HG03439 (cell line): Measurements from ENCODE around the gene SYN1.
"Not testable (repeated sequence)": the region's sequence is repeated elsewhere in the genome, so short reads cannot be mapped to it uniquely, and the experiment has no call there.

Source experiments
- ATAC-seq: cut with Tn5 transposase; IDR thresholded peaks from one replicate; pipeline ENCODE4 v1.9.1; 2021; ENCODE audit warnings: mild to moderate bottlenecking, moderate library complexity; ENCODE audit not compliant: unreplicated experiment

SYN1 gene

DNA sequence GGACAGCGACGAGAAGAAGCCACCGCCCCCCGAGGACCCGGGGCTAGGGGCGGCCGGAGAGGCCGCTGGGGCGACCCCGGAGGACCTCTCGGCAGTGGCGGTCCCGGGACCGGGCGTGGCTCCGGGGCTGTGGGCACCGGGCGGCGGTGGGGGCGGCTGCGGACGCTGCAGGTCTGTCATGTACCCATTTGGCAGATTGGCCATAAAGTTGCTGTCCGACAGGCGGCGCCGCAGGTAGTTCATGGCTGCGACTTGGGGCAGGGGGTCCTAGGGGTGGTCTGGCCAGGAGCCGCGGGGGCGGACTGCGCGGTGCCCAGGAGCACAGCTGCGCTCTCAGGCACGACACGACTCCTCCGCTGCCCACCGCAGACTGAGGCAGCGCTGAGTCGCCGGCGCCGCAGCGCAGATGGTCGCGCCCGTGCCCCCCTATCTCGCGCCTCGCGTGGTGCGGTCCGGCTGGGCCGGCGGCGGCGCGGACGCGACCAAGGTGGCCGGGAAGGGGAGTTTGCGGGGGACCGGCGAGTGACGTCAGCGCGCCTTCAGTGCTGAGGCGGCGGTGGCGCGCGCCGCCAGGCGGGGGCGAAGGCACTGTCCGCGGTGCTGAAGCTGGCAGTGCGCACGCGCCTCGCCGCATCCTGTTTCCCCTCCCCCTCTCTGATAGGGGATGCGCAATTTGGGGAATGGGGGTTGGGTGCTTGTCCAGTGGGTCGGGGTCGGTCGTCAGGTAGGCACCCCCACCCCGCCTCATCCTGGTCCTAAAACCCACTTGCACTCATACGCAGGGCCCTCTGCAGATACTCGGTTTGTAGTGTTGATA lies at the start of gene SYN1:
SYN1 (minus strand) TSS at position 372 of the 817 bp plus-strand sequence; CDS start at position 243, 129 bp downstream.
- ATAC-seq = peak; percentile 71

DNA sequence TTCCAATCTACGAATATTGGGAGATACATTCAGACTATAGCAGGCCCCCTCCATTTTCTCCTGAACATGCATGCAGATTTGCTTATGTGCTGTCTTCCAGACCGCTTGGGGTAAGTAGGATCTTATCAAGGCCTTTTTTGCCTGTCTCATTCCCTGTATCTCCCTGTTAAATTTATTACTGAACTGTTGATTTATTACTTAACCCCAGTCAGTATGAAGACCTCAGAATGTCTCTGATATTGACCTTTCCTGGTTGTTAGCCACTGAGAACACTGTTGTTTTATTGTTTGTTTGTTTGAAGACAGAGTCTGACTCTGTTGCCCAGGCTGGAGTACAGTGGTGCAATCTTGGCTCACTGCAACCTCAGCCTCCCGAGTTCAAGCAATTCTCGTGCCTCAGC lies 46.1 kb upstream of the SYN1 start:
- ATAC-seq = not testable (repeated sequence)

DNA sequence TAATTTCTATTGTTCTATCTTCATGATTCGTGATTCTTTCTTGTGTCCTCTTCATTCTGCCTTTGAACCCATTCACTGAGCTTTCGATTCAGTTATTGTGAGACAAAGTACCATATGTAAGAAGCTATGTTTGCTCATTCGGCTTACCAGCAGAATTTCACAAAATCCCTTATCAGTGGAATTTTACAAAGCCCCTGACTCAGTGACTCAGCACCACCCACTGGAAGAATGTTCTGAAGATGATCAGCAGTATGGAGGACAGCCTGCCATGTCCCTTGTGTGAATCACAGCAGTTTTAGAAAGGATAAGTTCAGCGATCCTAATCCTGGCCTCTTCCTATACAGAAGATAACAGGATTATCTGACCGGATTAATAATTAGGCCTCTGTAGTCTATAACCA lies 45.1 kb upstream of the SYN1 start:
- ATAC-seq = no peak

DNA sequence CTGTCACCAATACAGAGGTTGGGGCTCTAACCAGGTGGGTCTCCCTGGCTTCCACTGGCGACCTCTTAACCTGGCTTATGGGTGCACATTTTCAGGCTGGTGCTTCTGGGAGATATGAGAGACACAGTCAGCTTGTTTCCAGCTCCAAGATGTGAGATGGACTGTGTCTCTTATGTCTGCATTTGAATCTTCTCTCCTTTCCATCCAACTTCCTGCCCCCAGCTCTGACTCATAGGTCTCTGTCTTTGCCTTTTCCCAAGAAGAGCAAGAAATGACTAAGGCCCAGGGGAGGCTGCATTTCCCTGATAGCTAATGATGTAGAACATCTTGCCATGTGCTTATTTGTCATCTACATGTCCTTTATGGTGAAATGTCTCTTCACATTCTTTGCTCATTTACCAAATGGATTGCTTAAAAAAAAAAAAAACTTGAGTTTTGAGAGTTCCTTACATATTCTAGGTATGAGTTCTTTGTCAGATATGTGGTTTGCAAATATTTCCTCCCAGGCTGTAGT lies 42.5 kb upstream of the SYN1 start:
- no peak for ATAC-seq

DNA sequence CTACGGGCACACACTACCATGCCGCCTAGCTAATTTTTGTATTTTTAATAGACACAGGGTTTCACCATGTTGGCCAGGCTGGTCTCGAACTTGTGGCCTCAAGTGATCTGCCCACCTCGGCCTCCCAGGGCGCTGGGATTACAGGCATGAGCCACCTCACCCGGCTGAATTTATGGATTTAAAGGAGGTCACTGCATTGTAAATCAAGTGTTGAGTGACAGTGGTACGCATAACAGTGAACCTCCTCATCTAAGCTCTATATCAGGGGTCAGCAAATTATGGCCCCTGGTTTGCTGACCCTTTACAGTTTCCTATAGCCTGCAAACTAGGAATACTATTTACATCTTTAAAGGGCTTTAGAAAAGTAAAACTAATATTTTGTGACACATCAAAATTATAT lies 41.9 kb upstream of the SYN1 start:
- ATAC-seq = no peak

DNA sequence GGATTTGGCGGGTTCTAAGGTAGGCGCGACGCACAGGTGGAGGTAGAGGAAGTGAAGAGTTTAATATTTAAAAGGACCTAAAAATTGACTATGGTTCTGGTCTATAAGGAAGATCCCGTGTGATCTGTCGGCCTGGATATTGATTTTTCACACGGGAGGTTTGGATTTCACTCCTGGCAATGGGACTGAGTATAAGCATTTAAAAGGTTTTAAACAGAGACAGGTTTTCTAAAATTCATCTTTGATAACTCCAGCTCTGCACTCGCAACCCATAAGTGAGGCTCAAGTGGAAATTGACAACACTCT lies 39.7 kb upstream of the SYN1 start:
- no peak for ATAC-seq

DNA sequence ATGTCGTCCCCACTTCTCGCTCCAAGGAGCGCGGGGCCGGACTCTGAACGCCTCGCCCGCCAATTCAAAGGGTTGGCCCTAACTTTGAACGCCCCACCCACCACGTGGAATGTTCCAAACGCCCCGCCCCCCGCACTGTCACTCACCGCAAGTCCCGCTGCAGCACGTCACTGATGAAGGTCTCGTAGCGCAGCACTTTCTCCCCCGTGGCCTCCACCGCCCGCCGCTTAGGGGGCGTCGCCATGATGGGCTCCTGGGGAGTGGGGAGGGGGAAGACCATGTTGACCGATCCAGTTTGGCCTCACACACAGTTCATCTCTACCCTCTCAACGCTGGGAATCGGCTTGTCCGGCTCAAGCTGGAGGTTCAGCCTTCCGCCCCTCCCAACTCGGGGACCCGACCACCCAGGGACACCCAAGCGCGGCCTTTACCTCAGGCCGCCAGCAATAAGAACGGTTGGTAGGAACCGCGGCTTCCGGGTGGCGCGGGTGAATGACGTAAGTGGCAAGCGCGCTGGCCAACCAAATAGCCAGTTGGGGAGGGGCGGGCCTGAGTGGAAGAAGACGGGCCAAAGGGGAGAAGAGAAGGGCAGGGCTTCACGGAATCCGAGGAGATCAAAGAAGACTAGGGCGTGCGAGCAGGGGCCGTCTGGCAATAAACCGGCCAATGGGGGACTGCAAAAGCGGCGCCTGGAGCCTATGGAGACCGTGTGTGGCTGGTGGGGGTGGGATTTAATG lies 39.2 kb upstream of the SYN1 start, which contains the start of gene UXT:
UXT (minus strand) TSS at position 497 of the 737 bp plus-strand sequence; CDS start at position 244, 253 bp downstream.
- ATAC-seq = peak; percentile 83

DNA sequence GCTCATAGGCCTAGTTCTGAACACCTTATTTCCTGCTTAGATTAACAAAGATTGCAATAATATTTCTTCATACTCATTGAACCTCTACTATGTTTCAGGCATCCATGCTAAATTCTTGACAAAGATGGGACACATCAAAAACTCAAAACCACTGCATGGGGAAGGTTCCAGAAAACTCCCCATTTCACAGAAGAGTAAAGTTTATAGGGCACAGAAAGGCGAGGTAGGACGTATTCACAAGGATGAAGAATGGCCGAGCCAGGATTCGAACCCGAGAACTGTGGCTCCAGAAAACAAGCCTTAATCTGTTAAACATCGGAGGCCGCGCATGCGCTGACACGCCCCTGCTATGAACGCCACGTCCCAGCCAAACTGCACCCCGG lies 38.6 kb upstream of the SYN1 start:
- ATAC-seq = no peak

DNA sequence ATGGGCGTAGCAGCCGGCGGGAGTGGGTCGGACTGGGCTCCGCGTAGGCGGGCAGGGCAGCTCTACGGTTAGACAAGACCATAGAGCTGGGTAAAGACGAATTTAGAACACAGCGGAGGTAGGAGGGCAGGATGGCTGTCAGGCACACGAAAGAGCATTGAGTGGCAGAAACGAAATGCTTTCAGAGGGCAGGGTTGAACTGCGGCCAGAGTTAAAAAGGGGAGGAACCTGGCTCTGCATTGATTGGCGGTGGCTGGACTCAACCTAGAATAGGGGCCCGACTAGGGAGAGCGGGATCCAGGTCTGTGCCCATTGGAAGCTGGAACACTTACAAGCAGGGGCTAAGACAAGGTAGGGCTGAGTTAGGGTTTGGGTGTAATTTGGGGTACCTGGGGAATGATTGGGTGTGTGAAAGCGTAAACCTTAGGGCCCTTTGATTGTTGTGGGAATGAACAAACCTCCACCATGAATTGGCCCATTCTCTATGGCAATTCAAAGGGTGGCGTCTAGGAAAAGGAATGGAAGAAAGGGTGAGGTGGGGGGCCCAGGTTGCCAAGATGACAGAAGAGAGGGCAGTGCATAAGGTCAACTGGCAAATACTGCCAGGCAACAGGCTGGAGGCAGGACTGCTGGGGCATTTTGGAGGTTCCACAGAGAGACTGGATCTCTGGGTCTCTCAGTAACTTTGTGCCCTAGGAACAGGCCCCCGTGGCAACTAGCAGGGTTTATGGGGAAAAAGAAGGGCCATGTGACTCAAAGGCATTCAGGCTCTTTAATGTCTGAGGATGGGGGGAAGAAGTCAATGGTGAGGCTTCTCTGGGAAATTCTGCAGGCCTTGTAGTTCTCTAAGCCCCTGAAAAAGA lies 31.6 kb upstream of the SYN1 start:
- no peak for ATAC-seq

DNA sequence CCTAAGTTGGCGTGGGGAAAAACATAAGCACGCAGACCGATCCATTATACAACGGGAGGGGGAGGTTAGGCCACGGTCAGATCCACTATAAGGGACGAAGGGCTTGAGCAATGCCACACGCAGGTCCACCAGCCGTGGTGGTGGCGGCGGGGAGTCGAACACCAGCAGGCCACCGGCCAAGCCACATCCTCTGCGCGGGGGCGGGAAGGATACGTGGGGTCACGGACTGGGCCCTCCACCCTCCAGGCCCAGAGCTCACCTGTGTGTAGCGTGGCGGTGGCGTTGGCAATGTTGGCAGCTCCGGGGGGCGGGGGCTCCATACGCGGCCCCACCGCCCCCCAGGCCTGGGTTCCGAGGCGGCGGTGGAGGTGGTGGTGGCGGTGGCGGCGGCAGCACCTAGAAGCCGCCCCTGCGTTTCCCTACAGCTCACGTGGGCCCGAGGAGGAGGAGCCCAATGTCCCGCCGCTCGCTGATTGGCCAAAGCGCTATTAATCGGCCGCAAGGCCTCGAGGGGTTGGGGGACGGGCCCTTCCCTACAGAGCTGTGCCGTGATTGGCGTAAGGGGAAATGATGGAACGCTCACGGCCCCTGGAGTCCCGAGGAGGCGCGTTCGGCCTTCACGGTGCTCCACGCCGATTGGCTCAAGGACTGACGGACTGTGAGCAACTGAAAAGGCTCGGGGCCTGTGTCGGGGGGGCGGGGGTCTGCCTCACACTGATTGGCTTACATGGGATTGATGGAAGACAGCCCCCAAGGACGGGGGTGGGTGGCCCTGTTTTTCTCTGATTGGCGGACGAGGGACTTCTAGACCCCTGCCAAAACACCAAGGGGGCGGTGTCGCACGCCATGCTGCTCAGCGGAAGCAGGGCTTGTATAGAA lies 30.7 kb upstream of the SYN1 start, which contains the start of gene ELK1:
ELK1 (minus strand) TSS at position 400 of the 879 bp plus-strand sequence. CDS start 9,122 bp downstream, outside the sequence.
- peak; percentile 93 for ATAC-seq

DNA sequence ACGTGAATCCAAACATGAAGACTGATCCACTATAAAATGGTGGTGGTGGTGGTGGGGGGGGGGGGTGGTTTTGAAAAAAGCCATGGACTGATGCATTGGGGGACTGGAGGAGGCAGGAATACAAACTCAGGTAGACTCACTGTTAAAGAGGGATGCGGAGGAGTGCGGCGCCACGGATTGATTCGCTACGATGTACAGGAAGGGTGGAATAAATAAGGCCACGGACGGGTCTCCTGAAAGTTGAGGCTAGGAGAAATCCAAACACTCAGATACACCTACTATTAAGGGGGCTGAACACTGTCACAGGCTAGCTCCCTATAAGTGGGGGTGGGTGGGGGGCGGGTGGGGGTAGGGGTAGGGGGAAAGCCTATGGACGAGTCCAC lies 30.1 kb upstream of the SYN1 start:
- no peak for ATAC-seq

DNA sequence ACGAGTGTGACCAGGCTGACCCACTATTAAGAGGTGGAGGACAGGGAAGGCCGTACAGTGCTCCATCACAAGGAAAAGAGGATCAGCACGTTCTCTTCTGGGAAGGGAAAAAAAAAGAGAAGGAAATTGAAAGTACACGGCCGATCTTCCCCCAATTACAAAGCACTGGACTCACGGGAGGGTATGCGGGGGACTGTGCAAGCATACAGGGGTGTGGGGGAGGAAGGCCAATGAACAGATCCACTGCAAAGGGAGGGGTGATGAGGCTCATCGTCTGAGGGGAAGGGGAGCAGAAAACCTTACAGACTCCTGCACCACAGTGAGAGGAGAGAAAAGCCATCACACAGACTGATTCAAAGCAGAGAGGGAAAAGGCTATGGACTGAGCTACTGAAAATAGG lies 29.6 kb upstream of the SYN1 start:
- no peak for ATAC-seq

DNA sequence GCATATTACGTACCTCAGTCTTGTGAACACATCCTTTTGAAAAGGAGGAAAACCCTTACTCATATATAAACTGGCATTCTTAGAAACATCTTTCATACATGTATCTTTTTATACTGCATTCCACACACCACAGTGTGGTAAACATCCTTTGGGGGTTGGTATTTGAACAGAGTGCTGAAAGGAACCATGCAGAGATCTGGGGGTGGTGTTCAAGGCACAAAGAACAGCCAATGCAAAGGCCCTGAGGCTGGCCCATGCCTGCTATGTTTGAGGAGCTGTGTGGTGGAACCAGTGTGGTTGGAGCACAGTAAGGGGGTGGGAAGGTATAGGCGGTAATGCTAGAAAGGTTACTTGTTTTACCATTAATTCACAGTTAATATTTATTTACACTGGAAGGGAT lies 28.7 kb upstream of the SYN1 start:
- ATAC-seq = no peak

DNA sequence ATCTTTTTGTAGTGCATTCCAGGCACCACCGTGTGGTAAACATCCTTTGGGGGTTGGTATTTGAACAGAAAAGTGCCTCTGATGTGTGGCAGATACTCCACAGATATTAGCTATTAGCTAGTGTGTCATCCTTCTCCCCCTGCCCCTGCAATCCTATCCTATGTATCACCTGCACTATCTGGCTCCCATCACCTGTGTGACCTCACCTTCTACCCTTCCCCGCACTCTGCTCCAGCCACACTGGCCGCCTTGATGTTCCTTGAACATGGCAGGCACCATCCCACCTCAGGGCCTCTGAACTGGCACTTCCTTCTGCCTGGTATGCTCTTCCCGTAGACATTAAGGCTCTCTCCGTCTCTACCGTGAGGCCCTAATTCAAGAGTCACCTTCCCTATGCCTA lies 27.0 kb upstream of the SYN1 start:
- no peak for ATAC-seq

DNA sequence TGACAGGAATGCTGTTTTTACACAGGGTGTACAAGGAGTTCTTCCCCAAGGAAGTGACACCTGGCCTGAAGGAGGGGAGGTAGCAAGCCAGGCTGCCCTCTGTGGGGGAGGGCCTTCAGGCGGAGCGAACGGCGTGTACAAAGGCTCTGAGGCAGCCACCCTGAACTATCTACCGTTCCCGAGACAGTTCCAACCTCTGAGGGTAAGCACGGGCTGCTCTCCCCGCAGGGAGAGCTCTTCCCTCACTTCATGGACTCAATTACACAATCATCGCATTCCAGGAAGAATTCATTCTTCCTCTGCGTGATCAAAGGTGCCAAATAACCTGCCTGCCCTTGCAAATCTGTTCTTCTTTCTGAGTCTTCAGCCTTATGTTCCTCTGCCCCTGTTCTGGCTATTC lies 25.9 kb upstream of the SYN1 start:
- ATAC-seq = no peak

DNA sequence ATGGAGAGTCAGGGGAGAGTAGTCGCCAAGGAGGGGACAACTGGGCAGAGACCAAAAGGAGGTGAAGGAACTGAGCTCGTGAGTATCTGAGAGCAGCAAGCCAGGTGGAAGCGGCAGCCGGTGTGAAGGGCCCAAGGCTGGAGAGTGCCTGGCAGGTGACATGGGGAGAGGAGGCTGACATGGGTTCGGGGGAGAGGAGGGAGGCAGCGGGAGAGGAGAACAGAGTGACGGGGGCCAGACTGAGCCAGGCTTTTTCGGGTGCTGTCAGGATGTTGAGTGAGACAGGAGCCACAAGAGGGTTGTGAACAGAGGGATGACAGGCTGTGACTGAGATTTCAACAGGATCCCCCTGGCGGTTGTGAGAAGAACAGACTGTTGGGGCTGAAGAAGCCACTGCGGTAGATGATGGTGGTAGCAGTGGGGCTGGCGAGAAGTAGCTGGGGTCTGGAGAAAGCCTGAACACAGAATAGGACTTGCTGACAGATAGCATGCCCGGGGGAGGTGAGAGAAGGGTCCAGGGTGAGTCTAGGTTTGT lies 25.0 kb upstream of the SYN1 start:
- ATAC-seq = no peak

DNA sequence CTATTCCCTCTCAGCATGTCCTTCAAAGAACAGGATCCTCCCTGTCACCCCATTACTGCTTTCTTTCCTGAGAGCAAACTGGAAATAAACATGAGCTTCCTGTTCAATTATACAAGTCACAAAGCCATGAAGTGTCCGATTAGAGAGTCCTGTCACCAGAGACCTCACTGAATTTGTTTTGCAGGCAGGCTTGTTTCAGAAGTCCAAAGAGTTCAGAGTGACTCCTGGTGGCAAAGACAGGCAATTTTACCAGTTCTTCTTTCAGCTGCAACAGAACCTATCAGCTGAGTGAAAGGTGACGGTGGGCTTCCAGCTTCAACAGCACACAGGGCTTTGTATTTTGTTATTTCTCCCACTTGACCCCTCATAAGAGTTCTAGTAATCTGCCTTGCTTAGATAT lies 24.3 kb upstream of the SYN1 start:
- no peak for ATAC-seq

DNA sequence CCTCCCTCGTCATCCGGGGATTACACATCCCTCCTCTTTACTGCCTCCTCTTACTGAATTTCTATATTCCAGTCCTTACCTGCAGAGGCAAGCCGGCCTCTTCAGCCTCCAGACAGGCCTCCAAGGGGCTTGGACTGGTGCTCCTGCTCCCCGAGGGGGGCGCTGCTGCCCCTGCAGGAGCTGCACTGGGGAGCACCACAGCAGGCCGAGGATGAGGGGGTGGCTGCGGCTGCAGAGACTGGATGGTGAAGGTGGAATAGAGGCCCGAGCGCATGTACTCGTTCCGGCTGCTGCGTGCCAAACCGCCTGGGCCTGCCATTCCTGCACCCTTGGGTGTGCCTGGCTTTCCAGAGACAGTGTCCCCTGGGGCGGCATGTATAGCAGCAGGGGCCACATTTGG lies 19.2 kb upstream of the SYN1 start:
- ATAC-seq = no peak

DNA sequence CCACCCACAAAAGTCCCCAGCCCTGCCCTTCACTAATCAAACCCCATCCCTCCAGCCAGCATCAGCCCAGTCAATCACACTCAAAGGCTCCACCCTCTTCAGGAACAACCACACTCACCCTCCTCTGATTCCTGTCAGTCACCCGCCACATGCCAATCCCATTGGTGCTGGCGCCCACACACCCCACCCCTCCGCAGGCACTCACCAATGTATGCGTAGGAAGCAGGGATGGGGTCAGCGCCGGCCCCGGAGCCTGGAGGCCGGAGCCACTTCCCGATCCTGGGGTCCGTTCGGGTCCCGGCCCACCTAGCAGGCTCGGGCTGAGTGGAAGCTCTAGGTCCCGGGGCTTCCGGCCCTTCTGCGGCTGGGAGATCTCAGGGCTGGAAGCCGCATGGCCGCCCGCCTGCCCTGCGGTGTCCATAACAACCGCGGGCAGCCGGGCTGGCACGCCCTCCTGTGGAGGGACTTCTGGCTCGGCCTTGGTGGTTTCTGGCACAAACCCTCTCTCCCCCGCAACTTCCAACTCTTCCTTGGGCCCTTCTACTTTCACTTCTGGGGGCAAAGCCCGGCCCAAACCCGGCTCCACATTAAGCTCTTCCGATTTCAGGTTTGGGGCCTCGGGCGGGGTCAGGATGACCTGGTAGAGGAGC lies 18.0 kb upstream of the SYN1 start:
- ATAC-seq = no peak
